NCI-H1092 treated with DMSO at 0.1 percent for 48 hours (cell line): ENCODE measurements around the gene STRN4.

ENCODE experiments used
- DNase-seq: peaks from one replicate; lab custom pipeline; 2025; lab: John Stamatoyannopoulos, UW

The STRN4 gene

DNA sequence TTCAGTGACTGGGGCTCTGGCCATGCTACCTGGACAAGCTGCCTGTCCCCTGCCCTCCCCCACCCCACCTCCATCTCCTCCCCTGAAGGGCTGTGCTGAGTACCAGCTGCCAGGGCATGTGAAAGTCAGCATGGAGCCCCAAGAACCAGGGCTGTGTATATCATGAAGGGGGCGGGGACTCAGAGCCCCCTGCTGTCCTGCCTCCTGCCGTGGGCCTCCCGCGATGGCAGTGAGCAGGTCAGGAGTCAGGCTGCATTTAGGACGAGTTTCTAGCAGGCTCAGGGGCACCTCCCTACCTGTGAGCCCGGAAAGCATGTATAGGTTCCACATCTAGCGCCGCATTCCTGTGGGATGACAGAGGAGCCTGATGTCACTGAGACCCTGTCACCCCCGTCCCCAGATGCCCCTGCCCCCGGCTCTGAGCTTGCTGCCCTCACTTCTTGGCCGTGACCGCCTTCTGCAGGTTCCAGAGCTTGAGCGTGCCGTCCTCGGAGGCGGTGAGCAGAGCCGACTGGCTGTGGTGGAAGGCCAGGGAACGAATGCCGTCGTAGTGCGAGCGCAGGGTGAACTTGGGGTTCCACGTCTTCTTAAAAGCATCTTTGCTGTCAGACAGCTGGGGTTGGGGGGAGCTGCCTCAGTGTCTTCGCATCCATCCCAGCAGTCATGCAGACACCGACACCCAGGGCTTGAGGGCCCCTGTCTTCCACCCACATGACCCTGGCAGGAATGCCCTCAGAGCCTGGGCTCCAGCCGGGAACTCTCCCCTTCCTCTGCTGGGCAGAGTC, 21.0 kb downstream of the STRN4 start:
- DNase-seq = no peak

DNA sequence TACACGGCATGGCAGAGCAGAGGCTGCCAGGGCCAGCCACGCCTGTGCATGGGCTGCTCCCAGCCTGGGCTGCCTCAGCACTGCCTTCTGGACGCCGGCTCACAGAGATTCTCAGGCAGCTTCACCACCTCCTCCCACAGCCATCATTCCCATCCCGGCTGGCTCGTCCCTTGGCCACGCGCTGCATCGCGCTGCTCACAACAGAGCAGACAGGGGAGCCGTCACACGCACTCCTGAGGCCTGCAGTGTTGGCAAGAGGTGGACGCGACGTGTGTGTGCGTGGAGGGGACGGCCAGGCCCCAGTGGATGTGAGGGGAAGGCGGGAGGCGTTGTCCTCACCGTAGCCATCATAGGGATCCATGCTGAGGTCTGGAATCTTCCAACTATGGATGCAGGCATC, 21.8 kb downstream of the STRN4 start:
- DNase-seq = no peak

DNA sequence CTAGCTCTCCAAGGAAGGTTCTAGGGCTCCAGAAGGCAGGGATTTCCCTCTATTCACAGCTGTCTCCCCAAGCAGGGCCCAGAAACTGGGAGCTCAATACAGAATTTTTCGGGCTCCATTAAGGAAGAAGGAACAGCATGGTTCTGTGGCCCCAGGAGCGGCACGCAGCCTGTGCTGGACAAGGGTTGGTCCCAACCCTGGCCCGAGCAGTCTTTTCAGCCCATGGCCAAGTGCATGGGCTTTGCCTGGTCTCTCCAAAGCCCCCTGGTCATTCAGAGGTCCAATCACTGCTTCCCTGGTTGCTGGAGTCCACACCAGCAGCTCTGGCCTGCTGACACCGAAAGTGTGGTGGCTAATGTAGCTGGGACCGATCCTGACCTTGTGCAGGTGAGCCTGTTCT, 22.8 kb downstream of the STRN4 start:
- no peak for DNase-seq

DNA sequence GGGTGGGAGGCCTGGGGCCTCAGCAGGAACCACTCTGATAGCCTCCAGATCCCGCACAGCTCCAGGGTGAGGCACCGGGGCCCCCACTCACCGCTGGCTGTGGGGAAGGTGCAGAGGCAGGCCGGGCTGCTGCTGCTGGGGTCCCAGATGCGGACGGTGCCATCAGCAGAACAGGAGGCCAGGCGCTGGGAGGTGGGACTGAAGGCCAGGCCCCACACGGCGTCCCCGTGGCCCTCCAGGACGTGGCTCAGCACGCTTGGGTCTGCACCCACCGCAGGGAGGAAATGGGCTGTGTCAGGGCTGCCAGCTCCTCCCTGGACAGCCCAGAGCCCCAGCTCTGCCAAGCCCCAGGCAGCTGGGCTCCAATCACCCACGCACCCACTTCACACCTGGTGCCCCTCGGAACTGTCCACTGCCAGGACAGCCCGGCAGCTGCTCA, 23.2 kb downstream of the STRN4 start:
- DNase-seq = no peak

DNA sequence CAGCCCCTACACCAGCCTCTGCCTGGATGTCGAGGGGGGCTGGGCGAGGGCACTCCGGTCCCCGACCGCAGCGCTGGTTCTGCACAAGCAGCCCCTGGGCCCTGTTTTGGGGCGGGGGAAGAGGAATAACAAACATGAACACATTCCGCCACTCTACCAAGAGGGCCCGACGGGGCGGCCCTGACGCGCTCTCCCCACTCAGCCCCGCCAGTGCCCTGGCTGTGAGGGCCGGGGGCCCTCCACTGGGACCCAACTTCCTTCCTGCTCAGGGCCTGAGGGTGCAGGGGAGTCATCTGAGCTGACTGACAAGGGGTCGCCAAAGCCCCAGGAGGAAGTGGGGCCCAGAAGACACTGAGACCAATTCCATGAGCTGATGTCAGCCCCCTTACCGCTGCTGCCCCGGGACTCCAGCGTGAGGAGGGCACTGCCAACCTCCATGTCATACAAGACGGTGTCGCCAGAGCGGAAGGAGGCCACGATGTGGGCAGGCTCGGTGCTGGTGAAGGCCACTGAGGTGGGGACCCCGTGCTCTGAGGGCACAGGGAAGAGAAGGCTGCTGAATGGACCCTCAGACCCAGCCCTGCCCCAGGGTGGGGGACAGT, 23.7 kb downstream of the STRN4 start:
- no peak for DNase-seq

DNA sequence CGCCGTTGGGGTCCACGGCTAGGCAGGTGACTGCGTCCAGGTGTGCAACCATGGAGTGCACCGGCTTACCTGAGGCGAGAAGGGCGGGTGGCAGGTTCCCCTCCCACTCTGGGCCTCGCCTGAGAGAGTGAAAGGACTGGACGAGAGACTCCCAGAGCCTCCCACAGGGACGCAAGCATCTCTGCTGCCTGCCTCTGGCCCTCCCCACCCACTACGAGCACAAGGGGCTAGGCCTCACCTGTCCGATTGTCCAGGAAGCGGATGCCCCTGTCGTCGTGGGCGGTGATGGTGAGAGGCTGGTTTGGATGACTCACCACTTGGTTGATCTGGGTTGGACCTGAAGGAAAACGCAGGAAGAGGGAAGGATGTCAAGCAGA, 24.3 kb downstream of the STRN4 start:
- no peak for DNase-seq

DNA sequence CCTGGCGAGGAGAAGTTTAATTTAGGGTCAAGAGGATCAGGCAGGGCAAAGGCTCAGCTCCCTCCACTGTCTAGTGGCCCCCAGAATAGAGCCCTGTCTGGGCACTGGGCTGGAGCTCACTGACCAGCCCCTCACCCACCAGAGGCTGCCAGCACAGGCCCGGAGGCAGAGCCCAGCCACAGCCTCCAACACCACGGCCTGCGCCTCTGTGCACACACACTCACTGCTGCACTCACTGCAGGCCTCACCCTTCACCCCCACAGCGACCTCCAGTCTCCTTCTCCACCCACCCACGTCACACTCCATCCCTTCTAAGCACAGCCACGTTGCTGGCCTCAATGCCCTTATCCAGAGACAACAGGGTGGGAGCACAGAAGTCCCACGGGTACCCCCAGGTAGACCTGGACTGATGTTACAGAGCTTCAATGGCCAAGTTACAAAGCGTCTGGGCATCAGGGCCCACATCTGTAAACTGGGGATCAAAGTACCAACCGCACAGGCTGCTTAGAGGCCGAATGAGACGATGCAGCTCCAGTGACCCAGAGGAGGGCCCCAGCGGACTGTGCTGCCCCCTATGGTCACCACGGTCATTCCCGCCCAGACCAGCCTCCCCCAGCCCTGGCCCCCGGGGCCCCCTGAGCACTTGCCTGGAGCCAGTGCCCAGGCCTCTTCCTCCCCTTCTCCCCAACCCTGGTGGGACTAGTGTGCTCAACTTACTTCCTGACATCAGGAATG, 24.8 kb downstream of the STRN4 start:
- no peak for DNase-seq

DNA sequence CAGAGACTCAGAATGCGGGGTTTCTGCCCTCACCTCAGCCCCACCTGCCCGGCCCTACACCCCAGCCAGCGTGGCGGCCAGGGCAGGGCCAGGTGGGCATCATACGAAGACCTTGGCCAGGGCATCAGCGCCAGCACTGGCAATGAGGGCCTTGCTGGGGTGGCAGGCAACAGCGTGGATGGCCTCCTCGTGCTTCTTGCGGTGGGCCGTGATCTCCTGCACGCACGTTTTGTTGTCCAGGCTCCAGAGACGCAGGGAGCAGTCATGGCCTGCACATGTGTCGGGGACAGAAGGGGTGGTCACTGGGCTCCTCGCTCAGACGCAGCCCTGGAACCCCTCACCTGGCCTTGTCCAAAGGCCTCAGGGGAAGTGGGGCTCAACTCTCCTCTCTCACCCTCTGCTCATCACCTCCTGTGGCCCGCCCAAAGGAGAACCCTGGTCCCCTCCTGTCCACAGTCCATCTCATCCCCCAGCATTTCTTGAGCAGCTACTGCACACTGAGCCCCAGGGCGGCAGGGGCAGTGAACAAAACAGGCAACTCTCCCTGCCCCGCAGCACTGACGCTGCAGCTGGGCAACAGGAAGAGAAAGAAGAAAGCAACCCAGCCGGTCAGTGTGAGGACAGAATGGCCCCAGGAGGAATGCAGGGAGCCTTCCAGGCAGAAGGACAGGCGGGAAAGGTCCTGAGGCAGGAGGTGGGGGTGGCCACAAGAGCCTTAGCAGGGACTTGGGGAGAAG, 25.6 kb downstream of the STRN4 start:
- DNase-seq = no peak

DNA sequence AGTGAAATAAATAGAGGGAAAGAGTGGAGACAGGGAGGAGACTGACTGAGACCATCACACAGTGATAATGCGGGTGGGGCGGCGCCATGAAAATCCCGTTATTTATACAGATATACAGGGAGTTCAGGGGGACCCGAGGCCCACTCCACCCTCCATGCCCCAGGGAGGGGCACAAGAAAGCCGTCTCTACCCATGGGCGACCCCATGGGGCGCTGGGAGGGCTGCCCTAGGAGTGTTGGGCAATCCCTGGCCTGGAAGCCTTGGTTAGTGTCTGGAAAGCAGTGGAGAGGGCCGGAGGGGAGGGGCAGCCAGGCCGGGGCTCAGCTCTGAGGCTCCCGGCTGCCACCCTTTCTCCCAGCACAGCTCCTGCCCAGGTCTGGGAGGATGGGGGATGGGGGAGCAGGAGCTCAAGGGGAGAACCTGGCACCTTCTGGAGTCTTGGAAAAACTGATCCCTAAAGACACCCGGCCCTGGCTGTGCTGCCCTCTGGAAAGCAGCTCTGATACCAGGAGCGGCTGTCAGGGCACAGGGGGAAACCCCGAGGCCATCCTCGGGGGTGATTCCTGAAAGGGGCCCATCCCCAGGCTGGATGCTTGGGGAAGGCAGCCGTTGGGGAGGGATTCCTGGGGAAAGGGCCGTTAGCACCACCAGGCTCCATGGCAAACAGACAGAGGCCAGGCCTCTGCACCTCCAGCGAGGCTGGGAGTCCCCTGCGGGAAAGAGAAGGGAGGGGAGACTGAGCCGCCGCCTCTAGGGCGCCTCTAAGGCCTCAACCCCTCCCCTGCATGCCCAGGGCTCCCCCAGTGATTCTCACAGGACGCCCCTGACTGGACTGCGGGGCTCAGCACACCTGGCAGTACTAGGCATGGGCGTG, 26.4 kb downstream of the STRN4 start:
- DNase-seq = no peak

DNA sequence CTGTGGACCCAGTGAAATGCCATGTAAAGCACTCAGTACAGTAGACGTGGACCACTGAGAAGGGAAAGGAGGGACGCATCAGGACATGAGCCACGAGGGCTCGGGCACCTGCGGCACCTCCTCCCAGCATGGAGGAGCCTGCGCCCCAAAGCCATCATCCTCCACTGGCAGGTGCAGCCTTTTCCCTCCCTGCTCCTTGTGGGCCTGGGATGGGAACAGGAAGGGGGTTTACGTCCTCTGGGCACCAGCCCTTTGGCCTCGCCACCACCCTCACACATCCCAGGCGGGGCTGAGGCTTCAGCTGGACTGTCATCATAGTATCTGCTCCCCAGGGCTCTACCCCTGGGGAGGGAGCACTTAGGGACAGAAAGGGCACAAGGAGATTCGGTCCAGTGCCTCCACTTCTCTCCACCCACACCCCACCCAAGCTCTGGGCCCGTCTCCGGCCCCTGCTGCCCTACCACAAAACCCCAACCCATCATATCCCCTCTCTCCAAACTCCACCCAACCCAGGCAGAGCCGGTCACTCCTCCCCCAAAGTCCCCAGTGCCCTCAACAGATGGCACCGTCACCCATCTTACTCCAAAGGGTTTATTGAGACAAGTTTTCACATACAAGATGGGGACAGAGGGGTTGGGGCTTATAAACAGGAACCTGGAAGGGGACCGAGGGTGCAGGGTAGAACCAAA, 27.2 kb downstream of the STRN4 start:
- DNase-seq = no peak

DNA sequence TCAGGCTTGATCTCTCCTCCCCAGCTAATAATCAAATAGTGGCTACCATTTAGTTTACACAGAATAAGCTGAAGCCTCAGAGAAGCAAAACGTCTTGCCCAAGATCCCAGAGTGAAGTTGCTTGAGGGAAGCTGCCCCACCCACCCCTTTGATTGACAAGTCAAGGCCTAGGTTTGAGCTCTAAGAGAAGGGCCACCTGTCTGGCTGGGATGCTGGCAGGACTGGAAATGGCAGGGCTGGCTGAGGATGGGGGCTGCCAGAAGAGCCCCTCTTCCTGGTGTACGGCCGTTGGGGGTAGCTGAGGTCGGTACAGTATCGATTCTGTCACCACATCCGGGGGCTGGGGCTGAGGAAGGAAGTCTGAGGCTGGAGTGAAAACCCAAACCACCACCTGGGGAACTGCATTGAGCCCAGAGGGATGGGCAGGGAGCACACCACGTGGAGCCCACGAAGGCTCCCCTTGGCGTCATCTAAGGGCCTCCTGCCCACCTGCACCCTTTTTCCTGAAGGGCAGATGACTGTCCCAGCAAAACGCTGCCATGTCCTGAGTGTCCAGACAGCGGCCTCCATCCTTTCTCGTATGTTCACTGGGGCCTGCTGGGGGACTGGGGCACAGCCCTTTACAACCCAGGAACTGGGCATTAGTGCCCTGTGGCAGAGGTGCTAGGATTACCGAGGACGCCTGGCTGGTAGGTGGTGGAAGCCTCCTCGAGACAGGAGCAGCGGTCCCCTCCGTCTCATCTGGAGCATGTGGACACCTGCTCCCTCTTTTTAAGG, 27.9 kb downstream of the STRN4 start:
- DNase-seq = no peak

DNA sequence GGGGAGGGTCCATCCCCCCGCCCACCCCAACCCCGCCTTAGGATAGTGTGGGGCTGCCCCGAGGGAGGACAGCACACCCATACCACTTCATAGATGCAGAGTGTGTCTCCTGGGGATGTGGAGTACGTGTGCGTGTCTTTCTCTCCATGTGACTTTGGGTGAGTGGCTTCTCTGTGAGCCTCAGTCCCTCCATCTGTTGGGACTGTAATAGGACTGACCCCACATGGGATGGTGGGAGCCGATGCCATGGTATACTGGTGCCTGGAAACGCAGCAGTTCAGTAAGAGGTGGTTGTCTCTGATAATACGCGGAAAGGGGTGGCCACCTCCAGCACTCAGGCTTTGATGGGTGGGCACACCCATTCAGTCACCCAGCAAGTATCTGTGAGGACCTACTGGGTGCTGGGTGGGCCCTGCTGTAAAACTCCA, 28.5 kb downstream of the STRN4 start:
- no peak for DNase-seq

DNA sequence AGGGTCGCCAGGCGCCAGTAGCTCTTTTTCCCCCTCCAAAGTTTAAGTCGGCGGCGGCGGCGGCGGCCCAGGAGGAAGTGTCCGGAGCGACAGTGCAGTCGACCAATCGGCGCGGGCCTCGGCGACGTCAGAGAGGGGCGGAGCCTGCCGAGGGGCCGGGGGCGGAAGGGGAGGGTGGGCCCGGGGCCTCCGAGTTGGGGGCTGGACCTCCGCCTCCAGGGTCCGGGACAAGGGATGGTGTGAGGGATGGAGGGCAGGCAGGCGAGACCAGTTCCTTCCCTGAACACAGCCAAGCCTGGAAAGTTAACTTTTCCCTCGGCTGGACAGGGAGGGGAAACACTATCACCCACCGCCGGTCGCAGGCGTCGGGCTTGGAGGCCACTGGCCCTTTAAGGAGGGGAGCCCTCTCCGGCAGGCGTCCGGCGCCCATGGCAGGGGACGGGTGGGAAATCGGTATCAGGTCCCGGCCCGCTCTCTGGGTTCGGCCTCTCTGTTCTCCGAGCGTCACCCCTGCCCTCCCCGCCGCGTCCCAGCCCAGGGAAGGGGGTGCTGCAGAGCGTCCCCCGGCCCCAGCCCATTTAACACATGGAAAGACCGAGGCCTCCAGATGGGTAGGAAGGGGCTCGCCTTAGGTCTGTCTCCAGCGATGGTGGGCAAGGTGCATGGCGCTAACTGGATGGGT, 29.1 kb downstream of the STRN4 start, which contains the start of gene PRKD2:
Gene PRKD2, minus strand, starts transcription at position 81 of the 682 bp plus-strand sequence. CDS start 744 bp downstream, outside the sequence.
- DNase-seq = peak; percentile 32

DNA sequence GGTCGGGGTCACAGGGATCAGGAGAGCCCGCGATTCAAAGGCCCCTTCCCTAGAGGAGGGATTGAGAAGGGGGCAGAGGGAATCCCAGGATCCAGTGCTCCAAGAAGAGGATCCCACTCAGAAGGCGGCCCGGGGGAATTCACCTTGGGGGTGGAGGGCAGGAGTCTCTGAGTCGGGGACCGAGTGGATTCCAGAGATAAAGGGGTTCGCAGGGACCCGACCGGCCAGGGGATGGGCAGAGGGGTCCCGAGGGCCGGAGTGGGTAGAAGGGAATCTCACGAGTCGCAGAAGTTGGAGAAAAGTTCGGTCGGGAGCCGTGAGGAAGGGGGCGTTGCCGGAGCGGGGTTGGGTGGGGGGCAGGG, 29.6 kb downstream of the STRN4 start:
- DNase-seq = no peak

DNA sequence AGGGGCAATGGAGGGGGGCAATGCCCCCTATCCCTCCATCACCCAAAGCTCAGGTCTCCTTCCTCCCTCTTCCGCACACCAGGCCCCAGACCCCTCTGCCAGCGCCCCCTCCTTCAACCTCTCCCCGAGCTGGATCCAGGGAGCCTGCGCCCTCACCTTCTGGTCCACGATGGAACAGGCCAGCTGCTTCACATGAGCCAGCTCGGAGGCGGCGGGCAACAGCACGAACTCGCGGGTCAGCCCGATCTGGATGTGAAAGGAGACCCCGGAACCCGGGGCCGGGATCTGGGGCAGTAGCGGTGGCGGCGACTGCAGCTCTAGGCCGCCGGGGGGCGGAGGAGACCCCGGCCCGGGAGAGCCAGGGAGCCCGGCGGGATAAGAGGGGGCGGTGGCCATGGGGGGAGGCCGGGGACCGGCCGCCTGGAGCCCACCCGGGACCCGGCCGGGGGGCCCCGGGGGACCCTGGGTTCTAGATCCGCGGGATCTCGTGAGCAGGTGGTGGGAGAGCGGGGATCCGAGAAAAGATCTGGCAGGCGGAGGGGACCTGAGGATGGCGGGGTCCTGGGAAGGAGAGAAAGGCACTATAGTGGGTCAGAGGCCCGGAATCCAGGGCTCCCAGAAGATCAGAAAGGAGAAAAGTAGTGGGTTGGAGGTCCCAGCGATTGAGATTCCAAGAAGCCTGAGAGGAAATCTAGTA, 30.1 kb downstream of the STRN4 start:
- DNase-seq = no peak

DNA sequence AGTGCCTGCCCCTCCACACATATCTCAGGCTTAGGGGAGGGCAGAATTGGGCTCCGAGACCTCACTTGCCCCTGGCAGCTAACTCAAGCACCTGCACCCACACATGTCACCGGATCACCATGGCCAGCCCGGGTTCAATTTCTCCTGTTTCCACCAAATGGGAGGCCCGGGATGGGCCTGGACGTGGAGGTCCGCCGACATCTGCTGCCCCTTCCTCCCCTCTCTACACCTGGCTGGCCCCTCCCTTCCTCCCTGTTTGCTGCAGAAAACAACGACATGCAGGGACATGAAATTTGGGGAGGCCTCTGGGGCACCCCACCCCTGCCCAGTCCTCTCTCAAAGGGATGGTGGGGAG, 30.7 kb downstream of the STRN4 start:
- no peak for DNase-seq

DNA sequence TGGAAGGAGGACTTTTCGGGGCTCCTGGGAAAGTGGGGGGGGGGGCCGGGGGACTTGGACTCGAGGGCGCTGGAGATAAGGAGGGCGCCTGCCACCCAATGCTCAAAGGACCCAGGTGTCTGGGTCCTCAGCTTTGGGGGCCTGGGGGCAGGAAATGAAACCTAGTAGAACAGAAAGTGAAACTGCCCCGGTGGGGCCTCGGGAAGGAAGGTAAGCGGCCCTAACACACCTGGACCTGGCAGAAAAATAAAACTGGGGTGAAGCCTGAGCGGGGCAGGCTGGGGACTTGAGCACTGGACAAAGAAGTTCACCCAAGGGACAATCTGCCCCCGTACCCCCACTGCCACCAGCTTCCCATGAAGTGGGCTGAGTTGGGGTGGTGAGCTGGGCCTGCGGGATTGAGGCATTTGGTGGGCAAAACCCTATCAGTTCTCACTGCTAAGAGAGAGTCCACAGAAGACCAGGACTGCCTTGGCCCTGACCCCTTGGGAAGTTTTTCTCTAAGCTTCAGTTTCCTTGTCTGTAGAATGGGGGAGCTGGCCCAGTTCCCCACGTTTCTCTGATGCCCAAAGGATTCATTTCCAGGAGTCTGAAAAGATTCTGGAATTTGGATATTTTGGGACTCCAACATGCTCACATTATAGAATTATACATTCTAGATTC, 31.7 kb downstream of the STRN4 start:
- no peak for DNase-seq

DNA sequence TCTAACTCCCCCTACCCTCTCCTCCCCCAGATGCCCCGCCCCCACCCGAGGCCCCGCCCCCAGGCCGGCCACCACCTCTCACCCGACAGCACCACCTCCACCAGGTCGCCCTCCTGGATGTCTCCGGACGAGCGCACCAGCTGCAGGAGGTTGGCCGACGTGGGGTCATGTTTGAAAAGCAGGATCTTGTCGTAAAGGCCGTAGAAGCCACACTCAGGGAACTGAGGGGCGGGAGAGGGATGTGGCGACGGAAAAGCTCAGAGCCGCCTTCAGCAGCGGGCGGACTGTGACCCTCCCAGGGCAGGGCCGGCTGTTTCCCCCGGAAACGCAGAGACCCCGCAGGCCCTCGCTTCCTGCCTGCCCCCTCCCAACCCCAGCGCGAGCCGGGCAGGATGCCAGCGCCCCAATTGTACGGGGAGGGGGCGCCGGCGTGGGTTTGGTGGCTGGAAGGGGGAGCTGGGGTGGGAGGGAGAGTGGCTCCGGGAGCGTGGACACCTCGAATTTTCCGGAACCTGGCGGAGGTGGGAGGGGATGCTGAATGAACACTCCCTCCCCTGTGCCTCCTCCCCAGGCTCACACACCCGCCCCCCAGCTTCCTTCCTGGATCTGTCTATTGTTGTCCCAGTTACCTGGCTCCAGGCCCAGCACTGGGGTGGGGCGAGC, 32.3 kb downstream of the STRN4 start:
- DNase-seq = peak; percentile 50
